Calu3 (cell line): Measurements from ENCODE around the gene GSDMA. TPM values are rescaled to one million over a fixed set of nuclear protein-coding genes. Genes with fewer than 3 reads are reported as not detected.

Experiments used
- BruUV-seq: library from RNA; stranded (reverse); fragments of 400-500 nt; replicated peaks from 2 replicates; lab custom pipeline; 2021; lab: Mats Ljungman, UMichigan
- CTCF ChIA-PET: fragments of 300-600 bp; sonication (Branson Sonifier 250); formaldehyde crosslinking; loops from one replicate; lab custom pipeline; 2022; ENCODE audit warnings: antibody characterized with exemption; lab: Charles Lee
- DNase-seq: peaks from one replicate; pipeline ENCODE4 v3.0.0; 2022
- H3K27ac Mint-ChIP-seq: one replicate; pipeline ENCODE4 v1.8.0; 2022; ENCODE audit warnings: mixed read lengths; ENCODE audit not compliant: unreplicated experiment
- H3K27me3 Mint-ChIP-seq: one replicate; pipeline ENCODE4 v1.8.0; 2022; ENCODE audit warnings: mixed read lengths; ENCODE audit not compliant: unreplicated experiment
- H3K36me3 Mint-ChIP-seq: one replicate; pipeline ENCODE4 v1.8.0; 2022; ENCODE audit warnings: mild to moderate bottlenecking, moderate library complexity, mixed read lengths; ENCODE audit not compliant: insufficient read depth, unreplicated experiment
- H3K4me1 Mint-ChIP-seq: one replicate; pipeline ENCODE4 v1.8.0; 2022; ENCODE audit warnings: mild to moderate bottlenecking, low read depth, mixed read lengths; ENCODE audit not compliant: unreplicated experiment
- H3K4me3 Mint-ChIP-seq: one replicate; pipeline ENCODE4 v1.8.0; 2022; ENCODE audit warnings: mild to moderate bottlenecking, low read depth, moderate library complexity, mixed read lengths; ENCODE audit not compliant: unreplicated experiment
- H3K9me3 Mint-ChIP-seq: one replicate; pipeline ENCODE4 v1.8.0; 2022; ENCODE audit warnings: low read depth, mixed read lengths; ENCODE audit not compliant: unreplicated experiment
- CTCF ChIP-seq: fragments of 200-600 bp; IDR thresholded peaks from one replicate; pipeline ENCODE4 v1.8.0; 2022; ENCODE audit warnings: antibody characterized with exemption; ENCODE audit not compliant: unreplicated experiment
- intact Hi-C: fragments of 100-400 bp; cut with micrococcal nuclease; formaldehyde crosslinking; loops from one replicate; pipeline ENCODE4 v1.10.0; 2022; ENCODE audit not compliant: unreplicated experiment
- total RNA-seq: library from RNA; stranded (reverse); gene quantifications from 2 replicates; pipeline ENCODE4 v1.2.3, GENCODE V29; 2022

Gene GSDMA
- total RNA-seq, 1 experiment from 2014 or later, result 0.33 TPM

GRCh38 chr17:39950871-39951348 lies 11.9 kb upstream of the GSDMA start:
- intact Hi-C loops, result no loop called here
- Mint-ChIP-seq H3K4me3 (no peak overlapping the region), H3K36me3 (peaks cover 30% of the 10 kb centered on the region), H3K9me3 (no peaks in the 10 kb centered on the region), H3K27ac (no peak overlapping the region), H3K4me1 (peaks cover 49% of the 10 kb centered on the region), H3K27me3 (peaks cover 22% of the 10 kb centered on the region)
- TF ChIP-seq CTCF, result no peak
- no TSS peak for BruUV-seq
- DNase-seq, result peak; percentile 84
- CTCF ChIA-PET, result interaction anchor here (0.6 to 109.6 kb wide), 31 partner anchors 17 to 1142 kb away, joined by 3 to 8195 read pairs (median 5); partner anchors contain the start of genes CSF3, ERBB2, GRB7 and GSDMA

- no peak for TF ChIP-seq CTCF
- peaks cover 30% of the 10 kb centered on the region for H3K36me3 Mint-ChIP-seq
- peaks cover 49% of the 10 kb centered on the region for H3K4me1 Mint-ChIP-seq
- no peaks in the 10 kb centered on the region for H3K9me3 Mint-ChIP-seq
- TSS peak; percentile 73 for BruUV-seq
- H3K4me3 Mint-ChIP-seq, result peak overlapping the region; percentile 58
- no peak for DNase-seq
- H3K27me3 Mint-ChIP-seq, result peaks cover 10% of the 10 kb centered on the region
- intact Hi-C loops, result loop anchor here (1.0 kb wide), 1 partner anchor 198 kb away; no protein-coding TSS in a partner anchor
- peak overlapping the region; percentile 13 for H3K27ac Mint-ChIP-seq
- CTCF ChIA-PET, result interaction anchor here (0.6 to 109.6 kb wide), 40 partner anchors 6 to 1295 kb away, joined by 3 to 8195 read pairs (median 6); partner anchors contain the start of genes CSF3, ERBB2, GRB7 and GSDMA
These were observed 10.7 kb upstream of the GSDMA start for GRCh38 chr17:39951924-39952679.

- Mint-ChIP-seq H3K27me3 (peaks cover 15% of the 10 kb centered on the region), H3K27ac (peak overlapping the region; percentile 18), H3K4me1 (peaks cover 42% of the 10 kb centered on the region), H3K9me3 (no peaks in the 10 kb centered on the region), H3K36me3 (peaks cover 30% of the 10 kb centered on the region), H3K4me3 (peak overlapping the region; percentile 58)
- DNase-seq, result peak; percentile 100
- CTCF ChIA-PET, result interaction anchor here (0.5 to 109.6 kb wide), 47 partner anchors 6 to 1294 kb away, joined by 3 to 8195 read pairs (median 8); partner anchors contain the start of genes CSF3, ERBB2, GRB7 and GSDMA
- no peak for TF ChIP-seq CTCF
- no TSS peak for BruUV-seq
- intact Hi-C loops, result loop anchor here (1.0 kb wide), 6 partner anchors 27 to 266 kb away; partner anchors contain the start of genes MIEN1 and PSMD3
These were observed 9.9 kb upstream of the GSDMA start for GRCh38 chr17:39952680-39953470.

GRCh38 chr17:39953471-39953888 lies 9.3 kb upstream of the GSDMA start:
- Mint-ChIP-seq H3K27me3 (peaks cover 21% of the 10 kb centered on the region), H3K4me1 (peaks cover 38% of the 10 kb centered on the region), H3K9me3 (no peaks in the 10 kb centered on the region), H3K36me3 (peaks cover 30% of the 10 kb centered on the region), H3K27ac (peak overlapping the region; percentile 18), H3K4me3 (peak overlapping the region; percentile 58)
- TF ChIP-seq CTCF, result no peak
- CTCF ChIA-PET, result interaction anchor here (0.6 to 109.6 kb wide), 38 partner anchors 5 to 723 kb away, joined by 3 to 8195 read pairs (median 15); partner anchors contain the start of genes CSF3, ERBB2, GRB7 and GSDMA
- BruUV-seq, result TSS peak; percentile 87
- intact Hi-C loops, result loop anchor here (1.0 kb wide), 5 partner anchors 27 to 266 kb away; partner anchors contain the start of genes MIEN1 and PSMD3
- no peak for DNase-seq
